IMR-90 (cell line): ENCODE measurements around the gene KLHDC10.

Experiments used
- CEBPB ChIP-seq: IDR thresholded peaks from 2 replicates; pipeline ENCODE4 v1.6.1; 2012; ENCODE audit warnings: low read depth, low read length, improper control_type of control experiment
- CTCF ChIP-seq: conservative IDR thresholded peaks from 2 replicates; pipeline ENCODE4 v1.5.1; 2012; ENCODE audit warnings: mild to moderate bottlenecking, low read depth, low read length, improper control_type of control experiment
- ELK1 ChIP-seq: fragments of 150-350 bp; IDR thresholded peaks from 2 replicates; pipeline ENCODE4 v1.6.1; 2016; ENCODE audit warnings: low read depth, mild to moderate bottlenecking, low read length, moderate library complexity, borderline replicate concordance
- FOS ChIP-seq: fragments of 150-350 bp; IDR thresholded peaks from 2 replicates; pipeline ENCODE4 v1.6.1; 2016; ENCODE audit warnings: low read depth, low read length
- MAFK ChIP-seq: IDR thresholded peaks from 2 replicates; pipeline ENCODE4 v1.6.1; 2012; ENCODE audit warnings: low read depth, low read length, improper control_type of control experiment
- MAZ ChIP-seq: IDR thresholded peaks from 2 replicates; pipeline ENCODE4 v1.6.1; 2012; ENCODE audit warnings: low read depth, mild to moderate bottlenecking, low read length, improper control_type of control experiment, moderate library complexity, borderline replicate concordance
- NFE2L2 ChIP-seq: fragments of 150-350 bp; IDR thresholded peaks from 2 replicates; pipeline ENCODE4 v1.6.1; 2016; ENCODE audit warnings: low read depth, mild to moderate bottlenecking, low read length
- POLR2A ChIP-seq: IDR thresholded peaks from 2 replicates; pipeline ENCODE4 v1.6.1; 2012; ENCODE audit warnings: mild to moderate bottlenecking, low read depth, low read length
- RAD21 ChIP-seq: IDR thresholded peaks from 2 replicates; pipeline ENCODE4 v1.6.1; 2012; ENCODE audit warnings: low read length, improper control_type of control experiment
- RCOR1 ChIP-seq: IDR thresholded peaks from 2 replicates; pipeline ENCODE4 v1.6.1; 2012; ENCODE audit warnings: mild to moderate bottlenecking, low read length, improper control_type of control experiment; ENCODE audit not compliant: insufficient replicate concordance
- RFX5 ChIP-seq: IDR thresholded peaks from 2 replicates; pipeline ENCODE4 v1.8.0; 2012; ENCODE audit warnings: low read depth, mild to moderate bottlenecking, low read length, moderate library complexity
- SMC3 ChIP-seq: fragments of 150-350 bp; IDR thresholded peaks from 2 replicates; pipeline ENCODE4 v1.6.1; 2016; ENCODE audit warnings: low read depth, mild to moderate bottlenecking, antibody characterized with exemption, low read length, moderate library complexity
- USF2 ChIP-seq: fragments of 150-350 bp; IDR thresholded peaks from 2 replicates; pipeline ENCODE4 v1.6.1; 2017; ENCODE audit warnings: mild to moderate bottlenecking, antibody characterized with exemption, low read length, low read depth

- TF ChIP-seq CTCF (no peak), POLR2A (no peak), CEBPB (no peak), MAZ (no peak), RFX5 (no peak), RCOR1 (no peak), USF2 (no peak), MAFK (no peak), RAD21 (no peak), SMC3 (no peak), FOS (no peak), ELK1 (no peak), NFE2L2 (no peak)
Observed at GRCh38 chr7:130179631-130180030, 109.3 kb downstream of the KLHDC10 start.
